HepG2 (cell line): Measurements from ENCODE around the gene MSL2. TPM values are rescaled to one million over a fixed set of nuclear protein-coding genes. Genes with fewer than 3 reads are reported as not detected.

Experiments used
- ARHGAP35 ChIP-seq: sonication (generic); formaldehyde crosslinking; IDR thresholded peaks from 2 replicates; pipeline ENCODE4 v1.9.0; 2022; ENCODE audit warnings: mild to moderate bottlenecking, inconsistent platforms, moderate library complexity, missing genetic modification reagents, borderline replicate concordance
- ARNT ChIP-seq: fragments of 450-650 bp; IDR thresholded peaks from 2 replicates; pipeline ENCODE4 v1.6.1; 2017
- HMGA1 ChIP-seq: sonication (generic); formaldehyde crosslinking; conservative IDR thresholded peaks from 2 replicates; pipeline ENCODE4 v1.4.0; 2020; ENCODE audit warnings: missing genetic modification reagents
- KDM5B ChIP-seq: sonication (generic); formaldehyde crosslinking; IDR thresholded peaks from 2 replicates; pipeline ENCODE4 v1.4.0; 2020; ENCODE audit warnings: missing genetic modification reagents, mild to moderate bottlenecking, borderline replicate concordance
- NFYB ChIP-seq: sonication (generic); formaldehyde crosslinking; IDR thresholded peaks from 2 replicates; pipeline ENCODE4 v1.4.0; 2020; ENCODE audit warnings: missing genetic modification reagents
- U2AF2 ChIP-seq: fragments of 200-400 bp; formaldehyde crosslinking; IDR thresholded peaks from 2 replicates; pipeline ENCODE4 v1.6.1; 2017; ENCODE audit warnings: low read depth, mild to moderate bottlenecking, low read length
- ZBTB21 ChIP-seq: sonication (generic); formaldehyde crosslinking; IDR thresholded peaks from 2 replicates; pipeline ENCODE4 v1.4.0; 2020; ENCODE audit warnings: missing genetic modification reagents
- ZNF44 ChIP-seq: sonication (generic); formaldehyde crosslinking; IDR thresholded peaks from 2 replicates; pipeline ENCODE4 v1.5.1; 2020; ENCODE audit warnings: mild to moderate bottlenecking, missing genetic modification reagents
- ZNF660 ChIP-seq: sonication (generic); formaldehyde crosslinking; IDR thresholded peaks from 2 replicates; pipeline ENCODE4 v1.5.1; 2020; ENCODE audit warnings: mild to moderate bottlenecking, low read depth, missing genetic modification reagents, borderline replicate concordance
- ZNF776 ChIP-seq: sonication (generic); formaldehyde crosslinking; IDR thresholded peaks from 2 replicates; pipeline ENCODE4 v1.4.0; 2020; ENCODE audit warnings: mild to moderate bottlenecking, missing genetic modification reagents
- polyA plus RNA-seq, 8 experiments: library from polyadenylated mRNA; depleted of rRNA in 3 of 8; stranded (reverse) in 7 of 8; unstranded in 1 of 8; fragments of >200 nt; fragmentation: Illumina TruSeq in 4 of 8; extraction: Trizol in 4 of 8; gene quantifications; 2 replicates each; pipeline versions ENCODE4 v1.2.1 to v1.2.3, GENCODE V29; 2011 to 2016; ENCODE audit warnings: low read depth in 4 of 8, missing spikeins in 1 of 8, mixed read lengths in 1 of 8; ENCODE audit not compliant: insufficient read depth in 1 of 8
- total RNA-seq, 5 experiments: library from RNA; depleted of rRNA; stranded (reverse); fragments of >200 nt; fragmentation: Illumina TruSeq; extraction: Trizol; gene quantifications; 2 replicates each; pipeline ENCODE4 v1.2.3, GENCODE V29; 2016; ENCODE audit warnings: low read depth in 1 of 5
- TF ChIP-seq, protein P1 (sequence below): sonication (generic); formaldehyde crosslinking; IDR thresholded peaks from 2 replicates; pipeline ENCODE4 v1.5.0; 2020; ENCODE audit warnings: mild to moderate bottlenecking, missing genetic modification reagents, borderline replicate concordance
- TF ChIP-seq, protein P2 (sequence below): sonication (generic); formaldehyde crosslinking; IDR thresholded peaks from 2 replicates; pipeline ENCODE4 v1.5.1; 2020; ENCODE audit warnings: mild to moderate bottlenecking, missing genetic modification reagents
- TF ChIP-seq, protein P3 (sequence below): sonication (generic); formaldehyde crosslinking; IDR thresholded peaks from 2 replicates; pipeline ENCODE4 v1.4.0; 2020; ENCODE audit warnings: low read depth, mild to moderate bottlenecking, missing genetic modification reagents
- TF ChIP-seq, protein P4 (sequence below): sonication (generic); formaldehyde crosslinking; IDR thresholded peaks from 2 replicates; pipeline ENCODE4 v1.8.1; 2023; ENCODE audit warnings: mild to moderate bottlenecking, moderate library complexity, missing genetic modification reagents

MSL2 gene
- total and polyA plus RNA-seq, 2 of the 13 experiments (the other 11 are each of a cell fraction or from before 2014, with no cell fraction given): 6.9 to 11.7 TPM

DNA sequence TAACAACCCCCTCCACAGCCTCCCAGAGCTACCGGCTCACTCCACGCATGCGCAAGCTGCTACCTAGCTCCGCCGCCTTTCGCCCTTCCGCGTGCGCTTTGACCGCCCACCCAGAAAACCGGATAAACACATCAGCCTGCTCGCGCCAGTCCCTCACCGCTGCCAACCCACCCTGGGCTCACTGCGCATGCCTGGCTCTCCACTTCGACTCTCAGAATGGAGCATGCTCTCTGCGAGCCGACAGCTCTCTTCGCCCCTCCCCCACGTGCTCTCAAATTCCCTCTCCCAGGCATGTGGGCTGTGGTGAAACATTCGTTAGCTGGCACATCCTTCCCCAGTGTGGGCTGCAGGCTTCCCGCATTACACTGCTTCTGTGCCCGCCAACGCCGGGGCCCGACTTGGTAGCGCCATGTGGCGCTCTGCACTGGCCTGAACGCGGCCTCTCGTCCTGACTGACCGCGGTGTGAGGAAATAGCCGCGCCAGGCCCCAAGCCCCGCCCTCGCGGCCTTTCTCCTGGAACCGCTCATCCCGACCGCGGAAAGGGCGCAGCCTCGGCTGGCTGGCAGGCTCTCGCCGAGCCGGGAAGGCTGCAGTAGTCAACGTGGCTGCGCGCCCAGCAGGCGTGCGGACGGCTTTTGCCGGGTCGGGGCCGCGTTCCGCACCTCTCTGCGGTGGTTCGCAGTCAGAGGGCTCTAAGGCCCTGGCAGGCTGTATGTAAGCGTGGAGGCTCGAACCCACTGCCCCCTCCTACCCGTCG lies 445 bp upstream of the MSL2 start (continued):
- TF ChIP-seq, protein P1, sequence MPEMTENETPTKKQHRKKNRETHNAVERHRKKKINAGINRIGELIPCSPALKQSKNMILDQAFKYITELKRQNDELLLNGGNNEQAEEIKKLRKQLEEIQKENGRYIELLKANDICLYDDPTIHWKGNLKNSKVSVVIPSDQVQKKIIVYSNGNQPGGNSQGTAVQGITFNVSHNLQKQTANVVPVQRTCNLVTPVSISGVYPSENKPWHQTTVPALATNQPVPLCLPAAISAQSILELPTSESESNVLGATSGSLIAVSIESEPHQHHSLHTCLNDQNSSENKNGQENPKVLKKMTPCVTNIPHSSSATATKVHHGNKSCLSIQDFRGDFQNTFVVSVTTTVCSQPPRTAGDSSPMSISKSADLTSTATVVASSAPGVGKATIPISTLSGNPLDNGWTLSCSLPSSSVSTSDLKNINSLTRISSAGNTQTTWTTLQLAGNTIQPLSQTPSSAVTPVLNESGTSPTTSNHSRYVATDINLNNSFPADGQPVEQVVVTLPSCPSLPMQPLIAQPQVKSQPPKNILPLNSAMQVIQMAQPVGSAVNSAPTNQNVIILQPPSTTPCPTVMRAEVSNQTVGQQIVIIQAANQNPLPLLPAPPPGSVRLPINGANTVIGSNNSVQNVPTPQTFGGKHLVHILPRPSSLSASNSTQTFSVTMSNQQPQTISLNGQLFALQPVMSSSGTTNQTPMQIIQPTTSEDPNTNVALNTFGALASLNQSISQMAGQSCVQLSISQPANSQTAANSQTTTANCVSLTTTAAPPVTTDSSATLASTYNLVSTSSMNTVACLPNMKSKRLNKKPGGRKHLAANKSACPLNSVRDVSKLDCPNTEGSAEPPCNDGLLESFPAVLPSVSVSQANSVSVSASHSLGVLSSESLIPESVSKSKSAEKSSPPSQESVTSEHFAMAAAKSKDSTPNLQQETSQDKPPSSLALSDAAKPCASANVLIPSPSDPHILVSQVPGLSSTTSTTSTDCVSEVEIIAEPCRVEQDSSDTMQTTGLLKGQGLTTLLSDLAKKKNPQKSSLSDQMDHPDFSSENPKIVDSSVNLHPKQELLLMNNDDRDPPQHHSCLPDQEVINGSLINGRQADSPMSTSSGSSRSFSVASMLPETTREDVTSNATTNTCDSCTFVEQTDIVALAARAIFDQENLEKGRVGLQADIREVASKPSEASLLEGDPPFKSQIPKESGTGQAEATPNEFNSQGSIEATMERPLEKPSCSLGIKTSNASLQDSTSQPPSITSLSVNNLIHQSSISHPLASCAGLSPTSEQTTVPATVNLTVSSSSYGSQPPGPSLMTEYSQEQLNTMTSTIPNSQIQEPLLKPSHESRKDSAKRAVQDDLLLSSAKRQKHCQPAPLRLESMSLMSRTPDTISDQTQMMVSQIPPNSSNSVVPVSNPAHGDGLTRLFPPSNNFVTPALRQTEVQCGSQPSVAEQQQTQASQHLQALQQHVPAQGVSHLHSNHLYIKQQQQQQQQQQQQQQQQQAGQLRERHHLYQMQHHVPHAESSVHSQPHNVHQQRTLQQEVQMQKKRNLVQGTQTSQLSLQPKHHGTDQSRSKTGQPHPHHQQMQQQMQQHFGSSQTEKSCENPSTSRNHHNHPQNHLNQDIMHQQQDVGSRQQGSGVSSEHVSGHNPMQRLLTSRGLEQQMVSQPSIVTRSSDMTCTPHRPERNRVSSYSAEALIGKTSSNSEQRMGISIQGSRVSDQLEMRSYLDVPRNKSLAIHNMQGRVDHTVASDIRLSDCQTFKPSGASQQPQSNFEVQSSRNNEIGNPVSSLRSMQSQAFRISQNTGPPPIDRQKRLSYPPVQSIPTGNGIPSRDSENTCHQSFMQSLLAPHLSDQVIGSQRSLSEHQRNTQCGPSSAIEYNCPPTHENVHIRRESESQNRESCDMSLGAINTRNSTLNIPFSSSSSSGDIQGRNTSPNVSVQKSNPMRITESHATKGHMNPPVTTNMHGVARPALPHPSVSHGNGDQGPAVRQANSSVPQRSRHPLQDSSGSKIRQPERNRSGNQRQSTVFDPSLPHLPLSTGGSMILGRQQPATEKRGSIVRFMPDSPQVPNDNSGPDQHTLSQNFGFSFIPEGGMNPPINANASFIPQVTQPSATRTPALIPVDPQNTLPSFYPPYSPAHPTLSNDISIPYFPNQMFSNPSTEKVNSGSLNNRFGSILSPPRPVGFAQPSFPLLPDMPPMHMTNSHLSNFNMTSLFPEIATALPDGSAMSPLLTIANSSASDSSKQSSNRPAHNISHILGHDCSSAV (CRISPR knock-in tag): no peak
- TF ChIP-seq KDM5B (CRISPR knock-in tag) (peak; percentile 99), U2AF2 (0 out of 2 replicates have a peak, but pooled peaks have one; percentile 32), ZNF776 (peak; percentile 98), ZNF660 (CRISPR knock-in tag) (peak; percentile 72; the same call in 1 of the 2 replicates), ZBTB21 (CRISPR knock-in tag) (peak; percentile 47; the same call in 1 of the 2 replicates), HMGA1 (CRISPR knock-in tag) (no peak), NFYB (CRISPR knock-in tag) (no peak; the same call in 1 of the 2 replicates), ARHGAP35 (CRISPR knock-in tag) (peak; percentile 95), ARNT (no peak), ZNF44 (CRISPR knock-in tag) (peak; percentile 99)
- TF ChIP-seq, protein P2, sequence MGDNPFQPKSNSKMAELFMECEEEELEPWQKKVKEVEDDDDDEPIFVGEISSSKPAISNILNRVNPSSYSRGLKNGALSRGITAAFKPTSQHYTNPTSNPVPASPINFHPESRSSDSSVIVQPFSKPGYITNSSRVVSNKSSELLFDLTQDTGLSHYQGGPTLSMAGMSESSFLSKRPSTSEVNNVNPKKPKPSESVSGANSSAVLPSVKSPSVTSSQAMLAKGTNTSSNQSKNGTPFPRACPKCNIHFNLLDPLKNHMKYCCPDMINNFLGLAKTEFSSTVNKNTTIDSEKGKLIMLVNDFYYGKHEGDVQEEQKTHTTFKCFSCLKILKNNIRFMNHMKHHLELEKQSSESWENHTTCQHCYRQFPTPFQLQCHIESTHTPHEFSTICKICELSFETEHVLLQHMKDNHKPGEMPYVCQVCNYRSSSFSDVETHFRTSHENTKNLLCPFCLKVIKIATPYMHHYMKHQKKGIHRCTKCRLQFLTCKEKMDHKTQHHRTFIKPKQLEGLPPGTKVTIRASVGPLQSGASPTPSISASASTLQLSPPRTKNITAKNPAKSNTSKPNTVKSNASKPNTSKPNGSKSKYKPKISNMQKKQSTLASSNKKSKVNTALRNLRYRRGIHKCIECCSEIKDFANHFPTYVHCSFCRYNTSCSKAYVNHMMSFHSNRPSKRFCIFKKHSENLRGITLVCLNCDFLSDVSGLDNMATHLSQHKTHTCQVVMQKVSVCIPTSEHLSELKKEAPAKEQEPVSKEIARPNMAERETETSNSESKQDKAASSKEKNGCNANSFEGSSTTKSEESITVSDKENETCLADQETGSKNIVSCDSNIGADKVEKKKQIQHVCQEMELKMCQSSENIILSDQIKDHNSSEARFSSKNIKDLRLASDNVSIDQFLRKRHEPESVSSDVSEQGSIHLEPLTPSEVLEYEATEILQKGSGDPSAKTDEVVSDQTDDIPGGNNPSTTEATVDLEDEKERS (CRISPR knock-in tag): peak; percentile 99
- TF ChIP-seq, protein P3, sequence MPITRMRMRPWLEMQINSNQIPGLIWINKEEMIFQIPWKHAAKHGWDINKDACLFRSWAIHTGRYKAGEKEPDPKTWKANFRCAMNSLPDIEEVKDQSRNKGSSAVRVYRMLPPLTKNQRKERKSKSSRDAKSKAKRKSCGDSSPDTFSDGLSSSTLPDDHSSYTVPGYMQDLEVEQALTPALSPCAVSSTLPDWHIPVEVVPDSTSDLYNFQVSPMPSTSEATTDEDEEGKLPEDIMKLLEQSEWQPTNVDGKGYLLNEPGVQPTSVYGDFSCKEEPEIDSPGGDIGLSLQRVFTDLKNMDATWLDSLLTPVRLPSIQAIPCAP (CRISPR knock-in tag): peak; percentile 50; the same call in 1 of the 2 replicates
- TF ChIP-seq, protein P4, sequence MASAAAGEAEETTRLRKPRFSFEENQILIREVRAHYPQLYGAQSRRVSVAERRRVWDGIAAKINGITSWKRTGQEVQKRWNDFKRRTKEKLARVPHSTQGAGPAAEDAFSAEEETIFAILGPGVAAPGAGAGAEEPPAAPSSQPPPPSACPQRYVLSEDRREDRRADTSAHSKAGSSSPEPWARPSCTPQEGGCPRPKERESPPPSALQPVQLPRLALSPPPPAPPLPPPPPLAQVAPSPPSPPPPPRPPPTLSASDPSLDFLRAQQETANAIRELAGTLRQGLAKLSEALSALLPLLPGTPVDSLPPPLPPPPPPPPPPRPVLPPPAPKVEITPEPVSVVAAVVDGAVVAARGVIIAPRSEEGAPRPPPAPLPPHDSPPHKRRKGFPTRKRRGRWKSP (CRISPR knock-in tag): peak; percentile 97
